Stimulated activated CD4-positive, alpha-beta T cell treated with anti-CD3 and anti-CD28 coated beads, Interleukin-4, amount 100 ng/mL, for 4 hours (primary cell): ENCODE data around the gene PFDN1.

ENCODE experiments used
- DNase-seq, 2 experiments: peaks; one replicate each; pipeline ENCODE4 v3.0.0-alpha.2; 2020

The PFDN1 gene

GRCh38 chr5:140235791-140236551 lies 66.9 kb downstream of the PFDN1 start:
- no peak for DNase-seq

- no peak for DNase-seq
These were observed 68.4 kb downstream of the PFDN1 start for GRCh38 chr5:140234377-140234989.

GRCh38 chr5:140232731-140233130 lies 70.2 kb downstream of the PFDN1 start:
- DNase-seq: no peak

GRCh38 chr5:140230373-140230772 lies 72.5 kb downstream of the PFDN1 start:
- DNase-seq: no peak

- no peak for DNase-seq
These were observed 74.5 kb downstream of the PFDN1 start for GRCh38 chr5:140228364-140228837.

GRCh38 chr5:140227046-140227445 lies 75.9 kb downstream of the PFDN1 start:
- no peak for DNase-seq

GRCh38 chr5:140225396-140225795 lies 77.5 kb downstream of the PFDN1 start:
- DNase-seq: no peak

GRCh38 chr5:140224658-140225057 lies 78.2 kb downstream of the PFDN1 start:
- no peak for DNase-seq

GRCh38 chr5:140223567-140223966 lies 79.3 kb downstream of the PFDN1 start:
- no peak for DNase-seq

GRCh38 chr5:140222416-140222815 lies 80.5 kb downstream of the PFDN1 start:
- DNase-seq: no peak

GRCh38 chr5:140221697-140222223 lies 81.1 kb downstream of the PFDN1 start:
- DNase-seq: no peak

GRCh38 chr5:140220698-140221064 lies 82.2 kb downstream of the PFDN1 start:
- no peak for DNase-seq

- no peak for DNase-seq
These were observed 82.7 kb downstream of the PFDN1 start for GRCh38 chr5:140220032-140220697.

GRCh38 chr5:140219068-140219991 lies 83.6 kb downstream of the PFDN1 start:
- DNase-seq: no peak

GRCh38 chr5:140217299-140218026 lies 85.4 kb downstream of the PFDN1 start:
- no peak for DNase-seq

- DNase-seq: no peak
These were observed 86.3 kb downstream of the PFDN1 start for GRCh38 chr5:140216478-140217074.

- no peak for DNase-seq
These were observed 87.6 kb downstream of the PFDN1 start for GRCh38 chr5:140215276-140215675.

- DNase-seq: no peak
These were observed 88.1 kb downstream of the PFDN1 start for GRCh38 chr5:140214831-140215230.

- no peak for DNase-seq
These were observed 89.4 kb downstream of the PFDN1 start for GRCh38 chr5:140213370-140213983.

GRCh38 chr5:140208065-140208464 lies 94.8 kb downstream of the PFDN1 start:
- DNase-seq: no peak
